Measurements from ENCODE around the gene NEGR1.

DNA sequence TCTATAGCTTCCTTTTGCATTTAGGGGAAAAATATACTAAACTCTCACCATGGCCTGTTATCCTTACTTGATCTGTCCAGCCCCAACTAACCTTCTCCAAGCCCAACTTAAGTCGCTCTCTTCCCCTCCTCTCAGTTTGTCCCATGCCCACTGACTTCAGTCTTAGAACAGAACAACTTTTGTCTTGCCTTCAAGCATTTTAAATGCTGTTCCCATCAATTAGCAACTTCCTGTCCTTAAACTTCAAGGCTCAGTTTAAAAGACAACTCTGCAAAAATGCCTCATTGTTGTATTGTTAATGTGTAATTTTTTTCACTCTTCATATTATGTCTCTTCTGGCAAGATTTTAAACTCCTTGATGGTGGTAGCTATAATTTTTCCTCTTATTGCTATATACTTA, 526.9 kb downstream of the NEGR1 start:
- TF ChIP-seq, protein P1, sequence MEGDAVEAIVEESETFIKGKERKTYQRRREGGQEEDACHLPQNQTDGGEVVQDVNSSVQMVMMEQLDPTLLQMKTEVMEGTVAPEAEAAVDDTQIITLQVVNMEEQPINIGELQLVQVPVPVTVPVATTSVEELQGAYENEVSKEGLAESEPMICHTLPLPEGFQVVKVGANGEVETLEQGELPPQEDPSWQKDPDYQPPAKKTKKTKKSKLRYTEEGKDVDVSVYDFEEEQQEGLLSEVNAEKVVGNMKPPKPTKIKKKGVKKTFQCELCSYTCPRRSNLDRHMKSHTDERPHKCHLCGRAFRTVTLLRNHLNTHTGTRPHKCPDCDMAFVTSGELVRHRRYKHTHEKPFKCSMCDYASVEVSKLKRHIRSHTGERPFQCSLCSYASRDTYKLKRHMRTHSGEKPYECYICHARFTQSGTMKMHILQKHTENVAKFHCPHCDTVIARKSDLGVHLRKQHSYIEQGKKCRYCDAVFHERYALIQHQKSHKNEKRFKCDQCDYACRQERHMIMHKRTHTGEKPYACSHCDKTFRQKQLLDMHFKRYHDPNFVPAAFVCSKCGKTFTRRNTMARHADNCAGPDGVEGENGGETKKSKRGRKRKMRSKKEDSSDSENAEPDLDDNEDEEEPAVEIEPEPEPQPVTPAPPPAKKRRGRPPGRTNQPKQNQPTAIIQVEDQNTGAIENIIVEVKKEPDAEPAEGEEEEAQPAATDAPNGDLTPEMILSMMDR (IDR thresholded peaks at IDR 0.05), result no peak
- no peak for TF ChIP-seq POLR2A (IDR thresholded peaks at IDR 0.05)

Data from Peyer's patch (tissue), 4 donors.